T-helper 1 cell treated with Interleukin-12 subunit alpha and Interleukin-12 subunit beta and Interleukin-4 antibody, amounts not matched to agents 30 ng/mL and 1 ng/mL, for 36 hours (primary cell): ENCODE data around the gene CYP2U1. TPM values are rescaled to one million over a fixed set of nuclear protein-coding genes. Genes with fewer than 3 reads are reported as not detected.
"Not testable (repeated sequence)": the region's sequence is repeated elsewhere in the genome, so short reads cannot be mapped to it uniquely, and the experiment has no call there.

Experiments used
- intact Hi-C: fragments of 100-400 bp; cut with micrococcal nuclease; formaldehyde crosslinking; loops from one replicate; pipeline ENCODE4 v1.15.1; 2024
- total RNA-seq: library from RNA; stranded (reverse); gene quantifications from 2 replicates; pipeline ENCODE4 v1.2.3, GENCODE V29; 2022

The CYP2U1 gene
- total RNA-seq = 2.7 and 2.8 TPM in 2 replicates

GRCh38 chr4:107930821-107931774, at the start of gene CYP2U1:
Gene CYP2U1, plus strand, starts transcription at chr4:107931549. Its CDS starts 95 bp downstream, at chr4:107931644.
- intact Hi-C loops = loop anchor here (1.0 to 10.0 kb wide), 10 partner anchors 18 to 1886 kb away; partner anchors contain the start of genes GAR1, HADH, OSTC and PAPSS1

DNA sequence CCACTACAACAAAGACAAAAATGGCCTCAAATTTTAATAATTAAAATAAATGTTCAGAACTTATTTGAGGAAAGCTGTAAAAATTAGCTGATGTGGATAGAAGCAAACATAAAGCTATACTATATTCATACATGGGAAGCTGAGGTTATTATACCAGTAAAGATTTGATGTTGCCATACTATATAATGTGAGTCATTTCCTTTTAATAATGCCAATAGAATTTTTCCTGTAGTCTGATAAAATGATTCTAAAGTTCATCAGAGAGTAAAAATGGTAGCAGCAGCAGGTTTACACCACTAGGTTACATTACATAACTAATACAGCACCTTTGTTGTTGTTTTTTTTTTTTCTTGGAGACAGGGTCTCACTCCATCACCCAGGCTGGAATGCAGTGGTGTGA, 45.5 kb upstream of the CYP2U1 start:
- intact Hi-C loops = no loop called here

DNA sequence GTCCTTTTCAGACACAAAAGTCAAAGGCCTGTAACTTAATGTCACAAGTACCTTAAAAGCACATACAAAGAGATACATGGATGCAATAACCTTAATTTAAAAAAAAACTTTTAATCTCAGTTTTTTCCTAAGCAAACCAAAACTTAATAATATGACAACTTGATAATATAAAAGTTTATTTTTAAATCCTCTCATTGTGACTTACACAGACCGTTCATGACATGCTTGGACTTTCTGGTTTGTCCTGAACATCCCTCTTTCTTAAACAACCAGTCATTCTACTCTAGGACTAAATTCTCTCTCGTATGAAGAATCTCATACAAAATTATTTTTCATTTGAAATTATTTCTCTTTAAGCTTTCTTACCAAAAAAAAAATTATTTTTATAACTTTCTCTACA, 43.1 kb upstream of the CYP2U1 start:
- intact Hi-C loops = no loop called here

DNA sequence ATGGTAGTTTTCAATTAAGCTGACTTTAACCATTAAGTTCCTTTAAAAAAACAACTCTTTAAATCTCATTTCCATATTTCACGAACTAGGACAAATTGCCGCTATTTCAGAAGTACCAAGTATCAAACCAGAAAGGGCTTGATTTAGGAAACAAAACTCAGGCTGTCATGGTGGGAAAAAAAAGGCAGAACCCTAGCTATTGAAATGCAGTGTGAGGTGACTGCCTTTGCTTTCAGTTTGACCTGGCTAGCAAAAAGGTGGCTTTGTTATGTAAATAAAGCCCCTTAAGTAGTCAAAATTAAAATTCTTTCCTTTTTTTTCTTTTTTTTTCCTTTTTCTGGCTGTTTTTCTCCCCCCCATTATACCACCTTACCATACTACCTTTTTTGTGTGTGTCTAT, 40.6 kb upstream of the CYP2U1 start:
- intact Hi-C loops = no loop called here

DNA sequence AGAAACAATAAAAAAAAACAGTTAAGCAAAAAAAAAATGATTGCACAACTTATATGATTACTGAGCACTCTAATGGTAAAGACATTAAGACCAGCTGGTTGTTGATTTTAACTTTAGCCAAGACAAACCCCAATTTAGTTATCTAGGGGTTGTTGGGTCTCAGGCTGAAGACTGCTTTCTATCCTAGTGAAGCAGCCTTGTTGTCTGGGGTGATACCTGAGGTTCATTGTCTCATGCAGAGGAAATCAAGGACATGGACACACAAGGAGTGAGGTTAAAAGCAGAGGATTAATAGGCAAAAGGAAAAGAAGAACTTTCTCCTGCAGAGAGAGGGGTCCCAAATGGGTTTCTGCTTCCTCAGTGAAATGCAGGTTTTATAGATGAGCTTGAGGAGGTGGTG, 40.0 kb upstream of the CYP2U1 start:
- intact Hi-C loops = no loop called here

DNA sequence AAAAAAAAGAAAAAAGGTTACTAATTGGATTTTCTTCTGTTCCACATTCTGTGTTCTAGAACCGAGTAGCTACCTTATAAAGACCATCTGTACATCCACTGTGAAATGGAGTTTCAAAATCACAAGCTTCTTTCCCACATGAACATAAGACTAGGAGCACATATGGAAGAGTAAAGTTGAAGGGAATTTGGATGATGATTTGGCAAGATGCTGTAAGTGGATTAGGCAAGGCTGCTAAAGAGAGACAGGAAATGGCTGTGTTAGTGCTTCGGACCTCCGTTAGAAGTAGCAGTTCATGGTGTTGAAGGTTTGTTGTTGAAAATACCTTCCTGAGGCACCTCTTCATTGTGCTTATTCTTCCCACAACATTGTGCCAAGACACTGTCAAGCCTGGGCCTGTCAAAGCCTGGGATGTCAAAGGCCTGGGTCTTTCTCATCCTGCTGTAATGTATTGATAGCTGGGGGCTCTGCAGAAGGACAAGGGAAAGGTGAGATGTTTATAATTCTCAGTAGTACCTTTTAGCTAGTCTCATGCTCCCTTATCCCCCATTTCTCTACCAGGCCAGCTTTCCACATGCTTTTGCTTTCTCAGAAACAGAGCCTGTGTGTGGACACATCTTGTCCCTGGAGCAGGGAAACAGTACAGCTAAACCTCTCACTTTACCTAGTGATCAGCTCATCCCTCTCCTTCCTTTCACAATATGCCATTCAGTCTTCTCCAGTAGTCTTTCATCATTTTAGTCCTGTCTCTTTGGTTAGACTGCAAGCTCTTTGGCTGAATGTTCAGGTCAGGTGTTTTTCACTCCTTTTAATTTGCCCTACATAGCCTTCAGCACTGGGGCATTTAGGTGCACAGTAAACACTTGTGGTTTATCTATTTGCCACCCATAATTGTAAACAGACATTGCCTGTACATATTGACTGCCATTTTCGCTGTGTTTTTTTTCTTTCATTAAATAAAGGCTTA, 37.9 kb upstream of the CYP2U1 start:
- intact Hi-C loops = no loop called here

- intact Hi-C loops = no loop called here
Measured at GRCh38 chr4:107894138-107894603, 37.2 kb upstream of the CYP2U1 start.

DNA sequence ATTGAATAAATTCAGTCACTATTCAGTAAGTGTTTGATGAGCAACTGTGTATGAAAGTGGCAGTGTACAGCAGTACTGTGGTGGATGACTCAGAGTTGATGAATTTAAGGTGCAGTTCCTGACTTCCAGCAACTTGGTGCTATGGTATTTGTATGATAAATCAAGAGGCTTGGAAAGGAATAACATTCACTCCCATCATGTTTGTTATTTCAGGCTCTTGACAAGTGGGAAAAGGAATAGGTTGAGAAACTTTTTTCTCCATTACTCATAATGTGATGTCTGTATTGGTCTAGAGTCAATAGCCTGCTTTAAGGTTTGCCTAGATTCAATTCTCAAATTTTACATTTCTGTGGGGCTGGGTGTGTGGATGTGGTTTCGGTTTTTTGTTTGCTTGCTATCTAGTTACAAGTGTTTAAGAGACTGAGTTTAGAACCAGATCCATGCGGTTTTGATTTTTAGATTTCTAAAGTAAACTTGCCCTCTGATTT, 35.1 kb upstream of the CYP2U1 start:
- intact Hi-C loops = no loop called here

DNA sequence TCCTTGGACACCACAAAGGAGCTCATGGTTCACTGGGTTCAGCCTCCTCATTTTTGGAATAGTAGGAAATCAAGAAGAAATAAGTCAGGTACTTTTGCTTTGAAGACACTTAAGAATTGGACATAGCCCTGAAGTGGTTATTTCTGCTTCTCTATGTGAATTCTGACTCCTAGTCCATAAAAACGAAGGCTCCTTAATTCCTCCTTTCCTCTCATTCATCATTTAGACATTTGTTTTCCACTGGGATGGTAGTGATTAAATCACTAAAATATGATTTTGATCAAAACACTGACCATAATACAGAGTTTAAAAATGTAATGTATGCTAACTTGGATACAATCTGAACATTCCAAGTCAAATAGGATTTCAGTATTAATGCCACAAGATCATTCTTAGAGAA, 34.7 kb upstream of the CYP2U1 start:
- intact Hi-C loops = no loop called here

DNA sequence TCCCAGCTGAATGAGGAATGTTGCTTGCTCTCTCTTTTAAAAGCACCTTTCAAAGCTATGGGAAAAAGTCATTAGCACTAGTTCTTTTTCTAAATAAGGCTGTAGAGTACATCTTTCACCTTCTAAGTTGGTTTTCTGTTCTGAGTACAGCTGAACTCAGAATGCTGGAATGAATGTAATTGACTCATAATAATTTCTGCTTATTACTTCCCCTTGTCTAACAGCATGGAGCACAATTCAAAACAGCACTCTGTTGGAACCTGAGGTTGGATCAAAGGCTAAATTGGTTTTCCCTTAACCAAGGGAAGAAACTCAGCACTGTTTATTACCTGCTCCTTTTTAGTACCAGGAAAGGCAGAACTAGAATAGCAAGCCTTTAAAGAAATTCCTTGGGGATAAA, 33.5 kb upstream of the CYP2U1 start:
- intact Hi-C loops = no loop called here

GRCh38 chr4:107900067-107900466, 31.3 kb upstream of the CYP2U1 start:
- intact Hi-C loops = no loop called here

GRCh38 chr4:107900508-107900907, 30.8 kb upstream of the CYP2U1 start:
- intact Hi-C loops = no loop called here

- intact Hi-C loops = no loop called here
Measured at GRCh38 chr4:107901213-107901934, 30.0 kb upstream of the CYP2U1 start.

DNA sequence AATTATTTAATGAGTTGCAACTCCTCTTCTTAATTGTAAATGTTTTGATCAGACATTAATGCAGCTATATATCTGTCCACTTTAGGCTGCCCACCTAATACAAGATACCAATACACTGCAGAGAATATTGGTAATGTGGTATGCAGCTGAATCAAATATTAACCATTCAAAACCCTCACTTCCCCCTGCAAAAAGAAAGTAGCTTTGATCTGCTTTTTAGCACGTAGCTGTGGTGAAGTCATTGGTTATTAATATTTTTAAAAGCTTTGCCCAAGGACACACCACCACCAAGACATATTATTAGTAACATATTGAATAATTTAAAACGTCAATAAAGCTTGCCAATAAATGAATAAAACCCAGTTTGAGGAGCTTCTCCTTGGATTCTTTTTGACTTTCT, 28.6 kb upstream of the CYP2U1 start:
- intact Hi-C loops = no loop called here

- intact Hi-C loops = not testable (repeated sequence)
Measured at GRCh38 chr4:107905082-107905481, 26.3 kb upstream of the CYP2U1 start.

GRCh38 chr4:107906458-107907100, 24.8 kb upstream of the CYP2U1 start:
- intact Hi-C loops = no loop called here

GRCh38 chr4:107908377-107908776, 23.0 kb upstream of the CYP2U1 start:
- intact Hi-C loops = no loop called here

DNA sequence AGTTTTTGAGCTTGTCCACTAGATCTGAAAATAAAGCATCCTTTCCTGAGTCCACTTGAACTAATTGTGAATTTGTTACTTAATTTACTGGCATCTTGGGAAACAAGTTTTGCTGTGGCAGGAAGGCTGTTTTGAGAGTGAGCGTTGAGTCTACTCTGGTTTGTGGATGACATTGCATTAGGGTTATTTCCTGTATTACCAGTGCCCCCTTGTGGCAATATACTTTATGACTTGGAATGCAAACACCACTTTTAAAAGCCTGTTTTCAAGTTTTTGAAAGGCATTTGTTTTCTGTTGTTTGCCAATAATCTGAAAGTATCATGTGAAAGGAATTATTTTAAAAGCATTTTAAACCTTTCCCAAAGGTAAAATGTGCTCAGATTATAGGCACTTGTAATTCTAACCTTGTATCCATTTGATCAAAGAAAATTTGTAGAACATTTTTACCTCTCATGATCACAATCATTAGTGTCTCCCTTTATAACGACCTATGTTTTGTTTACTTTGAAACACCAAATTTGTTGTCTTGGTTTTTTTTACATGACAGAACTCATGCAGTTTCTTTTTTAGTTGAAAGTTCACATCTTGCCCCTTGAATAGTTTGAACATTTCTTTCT, 18.0 kb upstream of the CYP2U1 start:
- intact Hi-C loops = loop anchor here (1.0 to 5.0 kb wide), 4 partner anchors 18 to 193 kb away; partner anchors contain the start of genes CYP2U1, PAPSS1 and SGMS2

- intact Hi-C loops = no loop called here
Measured at GRCh38 chr4:107915220-107915619, 16.1 kb upstream of the CYP2U1 start.

DNA sequence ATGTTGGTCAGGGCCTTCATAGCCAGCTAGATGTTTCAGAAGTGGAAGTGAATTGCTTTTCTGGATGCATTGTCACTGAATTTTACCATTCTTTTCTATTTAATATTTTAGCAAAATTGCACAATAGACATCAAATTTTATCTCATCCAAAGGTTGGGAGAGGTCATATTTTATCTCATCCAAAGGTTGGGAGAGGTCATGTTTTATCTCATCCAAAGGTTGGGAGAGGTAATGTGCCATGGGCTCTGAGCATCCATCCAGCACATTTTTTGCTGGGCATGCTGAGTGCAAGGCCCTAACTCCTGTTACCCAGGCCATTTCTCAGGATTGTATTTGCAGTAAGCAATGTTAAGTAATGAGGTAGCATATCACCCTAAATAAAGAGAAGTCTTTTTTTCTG, 14.7 kb upstream of the CYP2U1 start:
- intact Hi-C loops = no loop called here
